ENCODE results near the gene SLFN14.
"Not testable (repeated sequence)": the region's sequence is repeated elsewhere in the genome, so short reads cannot be mapped to it uniquely, and the experiment has no call there.

Gene SLFN14

DNA sequence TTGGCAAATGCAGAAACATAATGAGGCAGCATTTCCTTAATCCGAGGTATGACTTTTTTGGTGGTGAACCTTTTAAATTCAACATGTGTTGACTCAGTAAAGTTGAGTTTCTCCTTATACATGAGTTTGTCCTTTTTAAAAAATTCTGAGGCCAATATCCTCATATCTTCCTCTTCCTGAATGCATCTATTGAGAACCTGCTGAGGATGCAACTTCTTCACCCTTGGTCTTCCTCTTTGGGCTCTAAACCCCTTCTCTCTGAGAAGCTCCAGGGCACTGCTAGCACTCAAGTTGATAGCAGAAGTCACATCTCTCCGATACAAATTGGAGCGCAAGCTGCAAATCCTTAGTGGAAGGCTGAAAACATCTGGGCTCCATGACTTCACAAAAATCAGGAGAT lies 3.3 kb downstream of the SLFN14 start:
- DNase-seq, result no peak

GRCh38 chr17:35555691-35556090 lies 4.9 kb downstream of the SLFN14 start:
- no peak for DNase-seq

- DNase-seq, result no peak
These were observed 6.0 kb downstream of the SLFN14 start for GRCh38 chr17:35554668-35555067.

- no peak for DNase-seq
These were observed 7.3 kb downstream of the SLFN14 start for GRCh38 chr17:35553310-35553709.

GRCh38 chr17:35548978-35549377 lies 11.6 kb downstream of the SLFN14 start:
- no peak for DNase-seq

DNA sequence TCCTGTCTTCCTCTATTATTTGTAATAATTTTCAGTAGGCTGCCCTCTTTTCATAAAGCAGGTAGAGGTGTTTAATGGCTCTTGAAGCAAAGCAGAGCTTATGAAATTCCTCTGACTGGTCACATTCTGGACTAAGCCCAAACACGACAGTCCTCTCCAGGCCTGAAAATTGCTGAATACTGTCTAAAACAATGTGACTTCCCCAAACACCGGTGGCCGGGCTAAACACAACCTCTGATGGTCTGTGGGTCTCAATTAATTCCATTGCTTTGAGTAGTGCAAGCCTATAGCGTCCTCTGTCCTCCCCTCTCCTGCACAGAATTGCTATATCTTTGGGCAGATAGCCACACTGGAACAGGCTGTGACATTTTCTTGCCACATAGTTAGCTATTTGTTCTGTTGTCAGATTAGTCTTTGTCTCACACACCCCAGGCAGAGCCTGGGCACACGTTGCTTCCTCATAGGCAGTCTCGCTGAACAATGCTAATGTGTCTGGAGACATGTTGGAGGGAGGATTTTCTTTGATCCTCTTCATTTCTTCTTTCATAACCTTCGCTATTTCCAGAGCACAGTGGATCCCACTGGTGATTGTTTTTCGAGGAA lies 12.3 kb downstream of the SLFN14 start:
- DNase-seq, result no peak

DNA sequence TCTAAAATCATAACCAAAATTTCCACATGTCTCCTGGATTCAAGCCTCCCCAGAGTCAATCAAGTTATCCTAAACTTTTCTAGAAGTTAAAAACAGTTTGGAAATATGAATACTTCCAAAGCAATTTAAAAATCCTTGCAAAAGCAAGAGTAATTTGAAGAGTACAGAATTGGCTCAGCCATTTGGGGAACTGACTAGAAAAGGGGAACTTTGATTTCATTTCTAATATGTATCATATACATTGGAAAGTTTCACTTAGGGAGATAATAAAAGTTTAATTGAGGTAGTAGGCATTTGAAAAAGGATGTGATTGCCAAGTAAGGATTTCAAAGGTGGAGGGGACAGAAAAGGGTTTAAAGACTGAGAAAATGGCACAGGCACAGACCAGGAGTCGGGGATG lies 14.1 kb downstream of the SLFN14 start:
- DNase-seq, result no peak

DNA sequence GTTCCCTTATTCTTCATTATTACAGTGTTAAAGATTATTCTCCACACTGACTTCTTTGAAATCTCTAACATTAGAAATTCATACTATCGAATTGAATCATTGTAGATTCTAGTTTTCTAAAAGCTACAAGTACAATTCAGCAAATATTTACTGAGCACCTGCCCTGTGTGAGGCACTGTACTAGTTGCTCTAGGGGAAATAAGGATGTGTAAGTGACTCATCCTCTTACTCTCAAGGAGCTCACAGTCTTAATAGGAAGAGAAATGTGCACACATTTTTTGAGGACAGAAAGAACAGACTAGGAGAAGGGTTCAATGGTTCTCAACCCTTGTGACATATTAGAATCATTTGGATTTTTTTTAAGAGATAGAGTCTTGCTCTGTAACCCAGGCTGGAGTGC lies 15.5 kb downstream of the SLFN14 start:
- DNase-seq, result no peak

GRCh38 chr17:35543856-35544255 lies 16.8 kb downstream of the SLFN14 start:
- no peak for DNase-seq

GRCh38 chr17:35542990-35543389 lies 17.6 kb downstream of the SLFN14 start:
- no peak for DNase-seq

DNA sequence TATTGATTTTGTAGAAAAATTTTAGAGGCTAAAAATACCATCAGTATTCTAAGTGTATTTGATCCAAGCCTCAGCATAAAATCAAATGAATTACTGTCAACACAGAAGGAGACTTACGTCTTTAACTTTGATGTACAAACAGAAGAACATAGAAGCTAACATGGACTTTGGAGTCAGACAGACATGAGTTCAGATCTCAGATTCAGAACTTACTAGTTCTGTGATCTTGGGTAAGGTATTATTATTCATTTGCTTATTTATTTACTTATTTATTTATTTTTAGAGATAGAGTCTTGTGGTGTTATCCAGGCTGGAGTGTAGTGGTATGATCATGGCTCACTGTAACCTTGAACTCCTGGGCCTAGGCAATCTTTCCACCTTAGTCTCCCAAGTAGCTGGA lies 19.2 kb downstream of the SLFN14 start:
- DNase-seq, result no peak

- DNase-seq, result peak; percentile 50
These were observed 19.8 kb downstream of the SLFN14 start for GRCh38 chr17:35540589-35541404.

DNA sequence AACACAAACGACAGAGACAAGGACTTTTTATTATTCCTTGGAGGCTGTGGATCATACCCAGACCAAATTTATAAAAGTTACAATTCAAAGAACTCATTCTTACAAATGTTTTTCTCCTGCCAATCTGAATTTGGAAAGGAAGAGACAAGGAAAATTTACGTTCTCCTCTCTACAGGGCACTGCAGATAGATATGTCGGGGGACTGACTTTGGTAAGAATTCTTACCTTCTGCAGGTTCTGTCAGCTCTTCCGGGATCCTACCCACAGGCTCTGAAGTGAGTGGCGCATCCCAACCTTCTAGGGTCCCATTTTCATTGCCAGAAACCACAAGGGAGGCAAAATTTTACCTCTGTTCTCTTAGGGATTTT lies 21.0 kb downstream of the SLFN14 start:
- DNase-seq, result no peak

DNA sequence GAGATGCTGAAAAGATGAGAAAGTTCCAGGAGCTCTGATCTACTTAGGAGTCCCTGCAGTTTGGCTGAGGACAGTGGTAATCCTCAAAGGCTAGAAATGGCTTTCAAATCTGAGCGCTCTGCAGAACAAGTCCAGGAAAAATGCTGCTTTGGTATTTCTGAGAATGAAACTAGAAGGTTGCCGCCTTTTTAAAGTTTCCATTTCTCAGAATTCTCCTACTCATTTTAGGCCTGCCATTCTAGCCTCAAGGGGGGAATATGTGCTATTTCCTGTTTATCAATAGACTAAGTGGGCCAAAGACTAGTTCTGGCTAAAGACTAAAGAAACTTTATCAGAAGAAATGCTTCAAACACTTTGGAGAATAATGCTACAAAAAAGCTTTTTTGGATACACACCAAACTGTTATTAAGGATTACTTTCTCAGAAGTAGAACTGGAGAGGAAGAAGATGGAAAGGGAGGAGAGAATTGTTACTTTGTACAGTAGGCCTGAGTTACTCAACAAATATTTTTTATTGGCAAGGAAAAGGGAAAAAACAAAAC lies 22.9 kb downstream of the SLFN14 start, which contains the start of gene SLFN12L:
SLFN12L (minus strand) TSS at position 78 of the 541 bp plus-strand sequence. CDS start 15,314 bp downstream, outside the sequence.
- peak; percentile 46 for DNase-seq

DNA sequence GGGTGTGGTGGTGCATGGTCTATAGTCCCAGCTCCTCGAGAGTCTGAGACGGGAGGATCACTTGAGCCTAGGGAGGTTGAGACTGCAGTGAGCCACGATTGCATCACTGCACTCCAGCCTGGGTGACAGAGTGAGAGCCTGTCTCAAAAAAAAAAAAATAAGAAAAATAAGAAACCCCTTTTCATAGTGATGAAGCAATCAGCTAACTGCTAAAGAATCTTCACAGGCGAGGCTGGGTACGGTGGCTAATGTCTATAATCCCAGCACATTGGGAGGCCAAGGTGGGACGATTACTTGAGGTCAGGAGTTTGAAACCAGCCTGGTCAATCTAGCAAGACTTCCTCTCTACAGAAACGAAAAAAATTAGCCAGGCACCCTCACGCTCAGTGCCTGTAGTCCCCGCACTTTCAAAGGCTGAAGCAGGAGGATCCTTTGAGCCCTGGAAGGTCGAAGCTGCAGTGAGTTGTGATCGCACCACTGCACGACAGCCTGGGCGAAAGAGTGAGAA lies 23.9 kb downstream of the SLFN14 start:
- DNase-seq, result peak; percentile 49

GRCh38 chr17:35535406-35535805 lies 25.2 kb downstream of the SLFN14 start:
- DNase-seq, result not testable (repeated sequence)

DNA sequence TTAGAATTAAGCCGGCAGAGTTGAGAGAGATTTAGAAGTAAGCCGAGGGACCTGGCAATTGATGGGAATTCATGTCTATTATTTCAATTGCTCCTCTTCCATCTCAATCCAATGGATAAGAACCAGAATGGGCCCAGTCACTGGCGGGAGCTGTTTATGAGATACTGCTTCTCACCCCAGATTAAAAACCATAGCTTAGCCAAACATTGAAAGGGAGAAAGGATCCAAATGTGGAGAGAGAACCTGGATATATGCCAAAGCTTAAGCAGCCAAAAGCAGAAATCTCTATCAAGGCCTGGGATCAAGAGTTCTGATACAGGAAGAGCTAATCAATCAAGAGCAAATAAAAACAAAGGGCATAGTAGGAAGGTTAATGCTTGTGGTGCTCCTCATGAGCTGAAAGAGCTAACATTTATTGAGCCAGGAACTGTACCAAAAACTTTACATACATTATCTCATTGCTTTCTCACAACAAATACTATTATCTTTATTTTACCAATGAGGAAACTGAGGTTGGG lies 26.0 kb downstream of the SLFN14 start:
- DNase-seq, result no peak

- no peak for DNase-seq
These were observed 29.5 kb downstream of the SLFN14 start for GRCh38 chr17:35531160-35531559.

DNA sequence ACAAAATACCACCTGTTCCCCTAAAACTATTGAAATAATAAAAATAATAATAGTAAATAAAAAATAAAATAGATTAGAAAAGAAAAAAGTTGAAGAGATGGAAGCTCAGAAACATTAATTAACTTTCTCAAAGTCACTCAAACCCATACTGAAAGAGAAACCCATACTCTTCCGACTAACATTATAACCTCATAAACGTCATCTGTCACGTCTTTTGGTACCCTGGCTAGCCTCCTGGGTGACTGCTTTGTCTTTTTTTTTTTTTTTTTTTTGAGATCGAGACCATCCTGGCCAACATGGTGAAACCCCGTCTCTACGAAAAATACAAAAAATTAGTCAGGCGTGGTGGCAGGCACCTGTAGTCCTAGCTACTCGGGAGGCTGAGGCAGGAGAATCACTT lies 30.8 kb downstream of the SLFN14 start:
- DNase-seq, result no peak

DNA sequence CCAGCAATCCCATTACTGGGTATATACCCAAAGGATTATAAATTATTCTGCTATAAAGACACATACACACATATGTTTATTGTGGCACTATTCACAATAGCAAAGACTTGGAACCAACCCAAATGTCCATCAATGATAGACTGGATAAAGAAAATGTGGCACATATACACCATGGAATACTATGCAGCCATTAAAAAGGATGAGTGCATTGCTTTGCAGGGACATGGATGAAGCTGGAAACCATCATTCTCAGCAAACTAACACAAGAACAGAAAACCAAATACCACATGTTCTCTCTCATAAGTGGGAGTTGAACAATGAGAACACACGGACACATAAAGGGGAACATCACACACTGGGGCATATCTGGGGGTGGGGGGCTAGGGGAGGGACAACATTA lies 31.3 kb downstream of the SLFN14 start:
- DNase-seq, result not testable (repeated sequence)

DNA sequence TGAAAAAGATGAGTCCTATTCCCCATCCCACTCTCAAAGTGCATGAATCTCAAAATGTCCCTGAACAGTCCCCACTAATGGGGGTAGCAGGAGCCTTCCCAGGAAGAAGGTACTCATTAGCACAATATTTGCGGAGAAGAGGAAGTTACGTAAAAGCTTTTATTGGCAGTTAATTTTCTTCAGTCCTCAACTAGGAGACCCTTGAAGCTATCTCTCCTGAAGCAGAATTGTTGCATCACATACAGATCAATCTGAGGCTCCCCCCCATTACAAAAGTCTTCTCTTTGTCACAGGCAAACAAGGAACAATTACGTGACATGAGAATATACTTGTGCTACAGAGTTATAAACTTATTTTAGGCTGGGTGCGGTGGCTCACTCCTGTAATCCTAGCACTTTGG lies 37.3 kb downstream of the SLFN14 start:
- DNase-seq, result no peak

DNA sequence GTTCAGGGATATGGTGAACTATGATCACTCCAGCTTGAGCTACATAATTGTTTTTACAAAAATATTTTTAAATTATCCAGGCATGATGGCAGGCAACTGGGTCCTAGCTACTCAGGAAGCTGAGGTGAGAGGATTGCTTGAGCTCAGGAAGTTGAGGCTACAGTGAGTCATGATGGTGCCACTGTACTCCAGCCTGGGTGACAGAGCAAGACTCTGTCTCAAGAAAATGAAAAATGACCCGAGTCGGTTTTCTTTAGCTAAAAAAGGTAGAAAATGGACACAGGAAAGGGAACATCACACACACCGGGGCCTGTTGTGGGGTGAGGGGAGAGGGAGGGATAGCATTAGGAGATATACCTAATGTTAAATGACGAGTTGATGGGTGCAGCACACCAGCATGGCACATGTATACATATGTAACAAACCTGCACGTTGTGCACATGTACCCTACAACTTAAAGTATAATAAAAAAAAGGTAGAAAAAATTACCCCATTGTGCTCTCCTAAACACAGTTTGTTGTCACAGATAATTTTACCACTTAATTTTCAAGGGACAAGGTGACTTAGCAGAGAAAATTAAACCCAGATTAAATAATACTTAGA lies 38.9 kb downstream of the SLFN14 start:
- DNase-seq, result peak; percentile 57

- no peak for DNase-seq
These were observed 39.5 kb downstream of the SLFN14 start for GRCh38 chr17:35521150-35521549.
